ENCODE measurements around the gene TP53BP2. TPM values are rescaled to one million over a fixed set of nuclear protein-coding genes. Genes with fewer than 3 reads are reported as not detected.

TP53BP2 gene
- total RNA-seq, 2 experiments from 2014 or later, result 21.1 to 21.7 TPM

DNA sequence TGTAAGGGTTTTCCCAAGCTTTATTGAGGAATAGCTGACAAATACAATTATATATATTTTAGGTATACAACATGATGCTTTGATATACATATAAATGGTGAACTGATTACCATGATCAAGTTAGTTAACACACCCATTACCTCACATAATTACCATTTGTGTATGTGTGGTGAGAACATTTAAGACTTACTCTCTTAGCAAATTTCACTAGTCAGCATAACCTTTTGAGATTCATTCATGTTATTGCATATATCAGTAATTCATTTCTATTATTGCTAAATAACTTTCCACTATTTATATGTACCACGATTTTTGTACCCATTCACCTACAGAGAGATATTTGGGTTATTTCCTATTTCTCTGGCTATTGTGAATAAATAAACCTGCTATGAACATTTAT lies 16.2 kb upstream of the TP53BP2 start:
- CTCF ChIA-PET (ENCODE audit: unreplicated experiment), result no interaction called here
- Histone ChIP-seq H3K4me1 (ENCODE audit: insufficient read depth, low read length, poor library complexity, severe bottlenecking) (no peaks in the 10 kb centered on the region), H3K4me2 (ENCODE audit: low read length) (no peak overlapping the region), H3K9me3 (ENCODE audit: low read length) (no peaks in the 10 kb centered on the region), H3K79me2 (ENCODE audit: insufficient read depth, low read depth, low read length) (no peaks in the 10 kb centered on the region), H3K27ac (ENCODE audit: low read depth, low read length, poor library complexity, severe bottlenecking) (no peak overlapping the region), H3K36me3 (ENCODE audit: insufficient read depth, low read length) (no peaks in the 10 kb centered on the region), H3K4me3 (ENCODE audit: low read depth, low read length, poor library complexity, severe bottlenecking) (no peak overlapping the region), H3K9me2 (ENCODE audit: insufficient read depth, low read length) (no peaks in the 10 kb centered on the region), H2AFZ (ENCODE audit: low read length) (no peak overlapping the region), H4K20me1 (ENCODE audit: insufficient read depth, low read length) (no peaks in the 10 kb centered on the region)
- no TSS peak for BruUV-seq (replicated peaks)
- POLR2A ChIA-PET, result interaction anchor here (0.7 kb wide), 1 partner anchor 35 kb away, joined by 5 read pairs; no protein-coding TSS in a partner anchor
- no peak for DNase-seq (ENCODE audit: low spot score)
- intact Hi-C loops (cut with micrococcal nuclease; ENCODE audit: unreplicated experiment), result no loop called here
- TF ChIP-seq, protein P1, sequence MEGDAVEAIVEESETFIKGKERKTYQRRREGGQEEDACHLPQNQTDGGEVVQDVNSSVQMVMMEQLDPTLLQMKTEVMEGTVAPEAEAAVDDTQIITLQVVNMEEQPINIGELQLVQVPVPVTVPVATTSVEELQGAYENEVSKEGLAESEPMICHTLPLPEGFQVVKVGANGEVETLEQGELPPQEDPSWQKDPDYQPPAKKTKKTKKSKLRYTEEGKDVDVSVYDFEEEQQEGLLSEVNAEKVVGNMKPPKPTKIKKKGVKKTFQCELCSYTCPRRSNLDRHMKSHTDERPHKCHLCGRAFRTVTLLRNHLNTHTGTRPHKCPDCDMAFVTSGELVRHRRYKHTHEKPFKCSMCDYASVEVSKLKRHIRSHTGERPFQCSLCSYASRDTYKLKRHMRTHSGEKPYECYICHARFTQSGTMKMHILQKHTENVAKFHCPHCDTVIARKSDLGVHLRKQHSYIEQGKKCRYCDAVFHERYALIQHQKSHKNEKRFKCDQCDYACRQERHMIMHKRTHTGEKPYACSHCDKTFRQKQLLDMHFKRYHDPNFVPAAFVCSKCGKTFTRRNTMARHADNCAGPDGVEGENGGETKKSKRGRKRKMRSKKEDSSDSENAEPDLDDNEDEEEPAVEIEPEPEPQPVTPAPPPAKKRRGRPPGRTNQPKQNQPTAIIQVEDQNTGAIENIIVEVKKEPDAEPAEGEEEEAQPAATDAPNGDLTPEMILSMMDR (conservative IDR thresholded peaks at IDR 0.05; ENCODE audit: low read length), result no peak
- TF ChIP-seq EZH2phosphoT487 (IDR thresholded peaks at IDR 0.05; ENCODE audit: borderline replicate concordance, low read depth, low read length), result no peak

DNA sequence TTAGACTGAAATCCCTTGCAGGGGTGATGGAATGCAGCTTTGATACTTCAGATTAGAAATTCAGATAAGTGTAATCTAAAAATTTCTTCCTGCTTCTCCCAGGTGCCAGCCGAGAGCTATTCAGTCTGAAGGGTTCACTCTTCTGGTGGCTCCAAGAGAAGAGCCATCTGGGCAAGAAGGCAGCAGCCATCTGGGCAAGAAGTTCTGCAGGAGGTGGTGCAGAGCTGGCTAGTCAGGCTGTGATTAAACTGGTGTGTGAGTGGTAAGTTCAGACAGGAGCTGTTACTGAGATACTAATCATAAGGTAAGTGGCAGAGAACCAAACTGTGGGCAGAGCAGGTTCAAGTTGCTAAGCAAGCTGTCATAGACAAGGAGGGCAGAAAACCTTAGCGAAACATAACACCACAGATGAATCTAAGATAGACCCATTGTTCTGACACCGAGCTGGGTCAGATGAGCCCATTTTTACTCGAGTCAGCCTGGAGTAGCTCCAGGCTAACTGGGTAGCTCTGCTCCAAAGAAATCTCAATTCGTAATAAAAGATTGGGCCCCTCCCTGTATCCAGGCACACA lies 14.4 kb upstream of the TP53BP2 start:
- DNase-seq (ENCODE audit: low spot score), result no peak
- no peak overlapping the region for H3K27ac ChIP-seq (ENCODE audit: low read depth, low read length, poor library complexity, severe bottlenecking)
- no peaks in the 10 kb centered on the region for H3K4me1 ChIP-seq (ENCODE audit: insufficient read depth, low read length, poor library complexity, severe bottlenecking)
- H3K79me2 ChIP-seq (ENCODE audit: insufficient read depth, low read depth, low read length), result no peaks in the 10 kb centered on the region
- no peak overlapping the region for H2AFZ ChIP-seq (ENCODE audit: low read length)
- no peaks in the 10 kb centered on the region for H3K36me3 ChIP-seq (ENCODE audit: insufficient read depth, low read length)
- ChIA-PET CTCF (ENCODE audit: unreplicated experiment) (no interaction called here), POLR2A (interaction anchor here (0.6 kb wide), 2 partner anchors 18 to 23 kb away, joined by 3 read pairs; no protein-coding TSS in a partner anchor)
- no peak overlapping the region for H3K4me2 ChIP-seq (ENCODE audit: low read length)
- no peaks in the 10 kb centered on the region for H3K9me3 ChIP-seq (ENCODE audit: low read length)
- BruUV-seq (replicated peaks), result no TSS peak
- TF ChIP-seq EZH2phosphoT487 (IDR thresholded peaks at IDR 0.05; ENCODE audit: borderline replicate concordance, low read depth, low read length), result no peak
- TF ChIP-seq, protein P1 (conservative IDR thresholded peaks at IDR 0.05; ENCODE audit: low read length), result no peak
- H3K9me2 ChIP-seq (ENCODE audit: insufficient read depth, low read length), result no peaks in the 10 kb centered on the region
- intact Hi-C loops (cut with micrococcal nuclease; ENCODE audit: unreplicated experiment), result no loop called here
- H4K20me1 ChIP-seq (ENCODE audit: insufficient read depth, low read length), result no peaks in the 10 kb centered on the region
- no peak overlapping the region for H3K4me3 ChIP-seq (ENCODE audit: low read depth, low read length, poor library complexity, severe bottlenecking)

DNA sequence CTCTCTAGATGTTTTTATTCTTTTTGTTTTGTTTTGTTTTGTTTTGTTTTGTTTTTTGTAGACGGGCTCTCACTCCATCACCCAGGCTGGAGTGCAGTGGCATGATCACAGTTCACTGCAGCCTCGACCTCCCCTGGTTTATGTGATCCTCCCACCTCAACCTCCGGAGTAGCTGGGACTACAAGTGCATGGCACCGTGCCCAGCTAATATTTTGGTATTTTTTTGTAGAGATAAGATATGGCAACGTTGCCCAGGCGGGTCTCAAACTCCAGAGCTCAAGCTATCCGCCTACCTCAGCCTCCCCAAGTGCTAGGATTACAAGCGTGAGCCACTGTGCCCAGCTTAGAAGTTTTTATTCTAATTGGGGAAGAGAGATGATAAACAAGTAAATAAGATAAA lies 13.3 kb upstream of the TP53BP2 start:
- Histone ChIP-seq H3K4me1 (ENCODE audit: insufficient read depth, low read length, poor library complexity, severe bottlenecking) (no peaks in the 10 kb centered on the region), H3K4me2 (ENCODE audit: low read length) (no peak overlapping the region), H3K4me3 (ENCODE audit: low read depth, low read length, poor library complexity, severe bottlenecking) (no peak overlapping the region), H3K9me2 (ENCODE audit: insufficient read depth, low read length) (no peaks in the 10 kb centered on the region), H3K27ac (ENCODE audit: low read depth, low read length, poor library complexity, severe bottlenecking) (no peak overlapping the region), H2AFZ (ENCODE audit: low read length) (no peak overlapping the region), H4K20me1 (ENCODE audit: insufficient read depth, low read length) (no peaks in the 10 kb centered on the region), H3K79me2 (ENCODE audit: insufficient read depth, low read depth, low read length) (no peaks in the 10 kb centered on the region), H3K36me3 (ENCODE audit: insufficient read depth, low read length) (no peaks in the 10 kb centered on the region), H3K9me3 (ENCODE audit: low read length) (no peaks in the 10 kb centered on the region)
- CTCF ChIA-PET (ENCODE audit: unreplicated experiment), result no interaction called here
- POLR2A ChIA-PET, result no interaction called here
- intact Hi-C loops (cut with micrococcal nuclease; ENCODE audit: unreplicated experiment), result no loop called here
- no peak for DNase-seq (ENCODE audit: low spot score)
- TF ChIP-seq EZH2phosphoT487 (IDR thresholded peaks at IDR 0.05; ENCODE audit: borderline replicate concordance, low read depth, low read length), result no peak
- TF ChIP-seq, protein P1 (conservative IDR thresholded peaks at IDR 0.05; ENCODE audit: low read length), result no peak
- no TSS peak for BruUV-seq (replicated peaks)

Measured in OCI-LY7 (cell line).